K562 (cell line): ENCODE measurements around the gene ZNF74. TPM values are rescaled to one million over a fixed set of nuclear protein-coding genes. Genes with fewer than 3 reads are reported as not detected.

Source experiments
- ATAC-seq: fragments of 200-7000 bp; cut with Tn5 transposase; 3 replicates; pipeline ENCODE4 v1.9.1; 2020; ENCODE audit warnings: moderate library complexity
- BruUV-seq: library from RNA; stranded (reverse); fragments of 400-500 nt; replicated peaks from 2 replicates; lab custom pipeline; 2021; lab: Mats Ljungman, UMichigan
- CTCF ChIA-PET: fragments of 300-600 bp; formaldehyde crosslinking; extraction: SDS; loops from one replicate; lab custom pipeline; 2021; ENCODE audit warnings: low intra/inter-chr PET ratio; lab: Yijun Ruan, JAX
- POLR2A ChIA-PET: fragments of 300-600, 350-650 bp; sonication (Branson Sonifier 250); formaldehyde crosslinking; extraction: SDS; loops from one replicate; lab custom pipeline; 2021; ENCODE audit warnings: antibody characterized with exemption, inconsistent platforms; lab: Yijun Ruan, JAX
- DNase-seq, 4 experiments: peaks; one replicate each; pipeline versions ENCODE4 v3.0.0 to v3.0.0-alpha.2; 2011 to 2018; ENCODE audit warnings: low spot score in 3 of 4, mixed read lengths in 3 of 4; ENCODE audit errors: extremely low read depth in 1 of 4
- FAIRE-seq: peaks from 2 replicates; lab custom pipeline; 2011; peaks lifted over from hg19 to GRCh38; lab: Jason Lieb, UNC
- H2AFZ ChIP-seq: 2 replicates; pipeline ENCODE4 v1.6.0; 2011; ENCODE audit warnings: low read depth, low read length, control low read depth, inconsistent platforms
- H3K27ac ChIP-seq: fragments of 200-600 bp; 3 replicates; pipeline ENCODE4 v1.8.0; 2011; ENCODE audit warnings: low read depth, mild to moderate bottlenecking, control low read depth, inconsistent platforms, low read length, moderate library complexity, mixed read lengths; ENCODE audit errors: extremely low read depth
- H3K27me3 ChIP-seq, 2 experiments: fragments of 300-600 bp in 1 of 2; 2 replicates in 1 of 2; 3 replicates in 1 of 2; pipeline versions ENCODE4 v1.6.0 to v1.8.0; 2011; ENCODE audit warnings: inconsistent platforms in 2 of 2, low read length in 2 of 2, mild to moderate bottlenecking in 1 of 2, mixed read lengths in 1 of 2, moderate library complexity in 1 of 2; ENCODE audit not compliant: control insufficient read depth in 2 of 2, insufficient read depth in 2 of 2
- H3K36me3 ChIP-seq: fragments of 300-600 bp; 3 replicates; pipeline ENCODE4 v1.8.0; 2011; ENCODE audit warnings: mild to moderate bottlenecking, low read length, inconsistent platforms; ENCODE audit not compliant: control insufficient read depth, insufficient read depth
- H3K4me1 ChIP-seq, 2 experiments: fragments of 200-600 bp in 1 of 2; replicated peaks in 1 of 2; 2 replicates in 1 of 2; 3 replicates in 1 of 2; pipeline versions ENCODE4 v1.5.1 to v1.8.0; 2011; ENCODE audit warnings: inconsistent platforms in 2 of 2, low read length in 2 of 2, mild to moderate bottlenecking in 1 of 2, mixed read lengths in 1 of 2, moderate library complexity in 1 of 2; ENCODE audit not compliant: control insufficient read depth in 2 of 2, insufficient read depth in 2 of 2
- H3K4me2 ChIP-seq: 2 replicates; pipeline ENCODE4 v1.6.1; 2011; ENCODE audit warnings: low read length, control low read depth, inconsistent platforms, mixed read lengths; ENCODE audit not compliant: insufficient read depth
- H3K4me3 ChIP-seq: fragments of 200-600 bp; sonication (generic), shearing (Covaris generic); 2 replicates; pipeline ENCODE4 v1.5.1; 2016; ENCODE audit warnings: control low read depth, inconsistent platforms
- H3K79me2 ChIP-seq: fragments of 200-600 bp; 3 replicates; pipeline ENCODE4 v1.8.0; 2011; ENCODE audit warnings: low read length, inconsistent platforms; ENCODE audit not compliant: control insufficient read depth, insufficient read depth
- H3K9ac ChIP-seq, 2 experiments: 2 replicates each; pipeline versions ENCODE4 v1.6.0 to v1.6.1; 2011; ENCODE audit warnings: low read depth in 2 of 2, low read length in 2 of 2, control low read depth in 1 of 2, inconsistent platforms in 1 of 2, mild to moderate bottlenecking in 1 of 2, mixed read lengths in 1 of 2; ENCODE audit not compliant: insufficient read depth in 1 of 2
- H3K9me1 ChIP-seq: one replicate; pipeline ENCODE4 v1.6.0; 2011; ENCODE audit warnings: inconsistent platforms, mild to moderate bottlenecking, low read length, moderate library complexity; ENCODE audit not compliant: control insufficient read depth, insufficient read depth
- H3K9me3 ChIP-seq: replicated peaks from 2 replicates; pipeline ENCODE4 v1.5.1; 2011; ENCODE audit warnings: low read depth, low read length, inconsistent platforms; ENCODE audit not compliant: control insufficient read depth, insufficient read depth
- H4K20me1 ChIP-seq: replicated peaks from 2 replicates; pipeline ENCODE4 v1.6.1; 2011; ENCODE audit warnings: low read length, inconsistent platforms, mixed read lengths; ENCODE audit not compliant: control insufficient read depth, insufficient read depth
- HOXB6 ChIP-seq: fragments of 250-450 bp; sonication (Bioruptor Pico); IDR thresholded peaks from 2 replicates; pipeline ENCODE4 v1.5.1; 2022; ENCODE audit warnings: mild to moderate bottlenecking, borderline replicate concordance
- MLX ChIP-seq, 2 experiments: fragments of 450-650 bp in 1 of 2; sonication (generic) in 1 of 2; formaldehyde crosslinking; conservative IDR thresholded peaks; 2 replicates each; pipeline versions ENCODE4 v1.4.0 to v1.8.1; 2020 to 2022; ENCODE audit warnings: mild to moderate bottlenecking in 1 of 2, missing genetic modification reagents in 1 of 2
- NCOA2 ChIP-seq, 2 experiments: fragments of 450-650 bp; IDR thresholded peaks; 2 replicates each; pipeline ENCODE4 v1.6.1; 2018; ENCODE audit warnings: mild to moderate bottlenecking in 2 of 2, moderate library complexity in 1 of 2; ENCODE audit not compliant: partially characterized antibody in 2 of 2
- RBBP5 ChIP-seq: fragments of 200-600 bp; sonication (generic); IDR thresholded peaks from 2 replicates; pipeline ENCODE4 v1.6.1; 2012; ENCODE audit warnings: borderline replicate concordance, mild to moderate bottlenecking, low read length, control low read depth, inconsistent platforms; ENCODE audit not compliant: insufficient read depth, poor library complexity, severe bottlenecking
- TRIM25 ChIP-seq: fragments of 450-650 bp; IDR thresholded peaks from 2 replicates; pipeline ENCODE4 v1.7.0; 2016; ENCODE audit warnings: borderline replicate concordance
- ZBTB40 ChIP-seq, 2 experiments: fragments of 450-650 bp in 1 of 2; sonication (generic) in 1 of 2; formaldehyde crosslinking in 1 of 2; IDR thresholded peaks; 2 replicates each; pipeline versions ENCODE4 v1.7.1 to v1.9.0; 2016 to 2022; ENCODE audit warnings: inconsistent platforms in 1 of 2, mild to moderate bottlenecking in 1 of 2, missing genetic modification reagents in 1 of 2
- ZNF217 ChIP-seq: sonication (generic); formaldehyde crosslinking; IDR thresholded peaks from 2 replicates; pipeline ENCODE4 v1.8.0; 2022; ENCODE audit warnings: mild to moderate bottlenecking, missing genetic modification reagents
- ZNF764 ChIP-seq: fragments of 250-450 bp; sonication (Bioruptor Pico); IDR thresholded peaks from 2 replicates; pipeline ENCODE4 v1.4.0; 2020; ENCODE audit warnings: low read depth, mild to moderate bottlenecking, moderate library complexity
- WGBS: fragments of 100-300 bp; shearing (Covaris generic); methylation state at CpG from one replicate; pipeline ENCODE4 v1.1.6; 2016; ENCODE audit warnings: low coverage, mixed read lengths; ENCODE audit not compliant: insufficient coverage; ENCODE audit errors: missing lambda C conversion rate; 5-methylcytosine and 5-hydroxymethylcytosine counted together
- in situ Hi-C: fragments of 300-500 bp; cut with MboI; formaldehyde crosslinking; loops from 4 replicates; pipeline ENCODE4 v1.15.0; 2018; ENCODE audit warnings: inconsistent platforms, mixed read lengths
- intact Hi-C: fragments of 100-400 bp; cut with micrococcal nuclease; formaldehyde crosslinking; loops from 2 replicates; pipeline ENCODE4 v1.14.2; 2022
- polyA plus RNA-seq, 8 experiments: library from polyadenylated mRNA; depleted of rRNA in 4 of 8; stranded (reverse) in 5 of 8; unstranded in 3 of 8; fragments of >200 nt; fragmentation: Nextera tagmentation in 2 of 8; fragmentation: Illumina TruSeq in 1 of 8; extraction: Ambion mirVana in 2 of 8; extraction: Trizol in 1 of 8; gene quantifications; 2 replicates each; pipeline versions ENCODE4 v1.2.1 to v1.2.3, GENCODE V29; 2011 to 2014; ENCODE audit warnings: inconsistent platforms in 1 of 8, missing spikeins in 1 of 8
- total RNA-seq, 7 experiments: library from RNA; depleted of rRNA in 6 of 7; stranded (reverse); fragments of >200 nt in 6 of 7; fragmentation: Illumina TruSeq in 2 of 7; extraction: Trizol in 2 of 7; gene quantifications; 2 replicates each; pipeline versions ENCODE4 v1.2.1 to v1.2.3, GENCODE V29; 2011 to 2021; ENCODE audit warnings: low replicate concordance in 1 of 7

ZNF74 gene
- total and polyA plus RNA-seq, 9 of the 15 experiments (the other 6 are each of a cell fraction or from before 2014, with no cell fraction given): 2.4 to 53.5 (median 31.5) TPM

GRCh38 chr22:20439556-20439927 lies 45.6 kb downstream of the ZNF74 start:
- no peak for ATAC-seq
- CTCF ChIA-PET: interaction anchor here (2.2 kb wide), 1 partner anchor 17 kb away, joined by 7 read pairs; no protein-coding TSS in a partner anchor
- Histone ChIP-seq H2AFZ (no peak overlapping the region), H3K4me1 (peaks cover 0 to 38% of the 10 kb centered on the region in 2 experiments; a peak in 2 of 5 replicates), H3K9me3 (no peaks in the 10 kb centered on the region), H3K27me3 (peaks cover 54 to 79% of the 10 kb centered on the region in 2 experiments), H3K9ac (no peak overlapping the region), H3K36me3 (no peaks in the 10 kb centered on the region), H3K9me1 (peaks cover 4% of the 10 kb centered on the region), H3K4me2 (no peak overlapping the region), H3K27ac (no peak overlapping the region), H3K79me2 (no peaks in the 10 kb centered on the region), H3K4me3 (no peak overlapping the region), H4K20me1 (peaks cover 58% of the 10 kb centered on the region)
- intact Hi-C loops (no loop called here), in situ Hi-C loops (no loop called here)
- peak; percentile 15 for FAIRE-seq
- no peak for DNase-seq
- POLR2A ChIA-PET: interaction anchor here (1.1 to 4.8 kb wide), 4 partner anchors 11 to 115 kb away, joined by 3 to 35 read pairs (median 18); no protein-coding TSS in a partner anchor
- no TSS peak for BruUV-seq
- 10% methylated on average over 4 of the region's 4 CpGs for WGBS
- TF ChIP-seq TRIM25 (no peak), RBBP5 (peak; percentile 45), ZNF217 (CRISPR knock-in tag) (no peak), MLX (CRISPR knock-in tag; conservative IDR thresholded peaks at IDR 0.05) (0 out of 4 replicates have a peak, but pooled peaks of 1 of the 2 experiments have one; percentile 13), NCOA2 (IDR thresholded peaks at IDR 0.05; ENCODE audit: partially characterized antibody in 2 of 2) (no peak), ZNF764 (CRISPR knock-in tag) (peak; percentile 27; the same call in 1 of the 2 replicates), HOXB6 (no peak), ZBTB40 (IDR thresholded peaks at IDR 0.05) (no peak), ZBTB40 (CRISPR knock-in tag; IDR thresholded peaks at IDR 0.05) (peak; percentile 45; the same call in 1 of the 2 replicates)
